IPS-18a (cell line): ENCODE data around the gene MACROD2.

Source experiments
- H3K27ac ChIP-seq: one replicate; pipeline ENCODE4 v1.5.1; 2013; ENCODE audit warnings: low read length
- H3K27me3 ChIP-seq: one replicate; pipeline ENCODE4 v1.6.1; 2013; ENCODE audit warnings: mild to moderate bottlenecking, low read length; ENCODE audit not compliant: control insufficient read depth, insufficient read depth
- H3K36me3 ChIP-seq: one replicate; pipeline ENCODE4 v1.6.1; 2013; ENCODE audit warnings: low read depth, low read length; ENCODE audit not compliant: control insufficient read depth
- H3K4me1 ChIP-seq: one replicate; pipeline ENCODE4 v1.6.1; 2013; ENCODE audit warnings: low read depth, low read length; ENCODE audit not compliant: control insufficient read depth
- H3K4me3 ChIP-seq: one replicate; pipeline ENCODE4 v1.5.1; 2013; ENCODE audit warnings: low read length
- H3K9ac ChIP-seq: one replicate; pipeline ENCODE4 v1.6.1; 2013; ENCODE audit warnings: mild to moderate bottlenecking, low read length, moderate library complexity
- H3K9me3 ChIP-seq: one replicate; pipeline ENCODE4 v1.6.1; 2013; ENCODE audit warnings: low read depth, low read length; ENCODE audit not compliant: control insufficient read depth

Gene MACROD2

DNA sequence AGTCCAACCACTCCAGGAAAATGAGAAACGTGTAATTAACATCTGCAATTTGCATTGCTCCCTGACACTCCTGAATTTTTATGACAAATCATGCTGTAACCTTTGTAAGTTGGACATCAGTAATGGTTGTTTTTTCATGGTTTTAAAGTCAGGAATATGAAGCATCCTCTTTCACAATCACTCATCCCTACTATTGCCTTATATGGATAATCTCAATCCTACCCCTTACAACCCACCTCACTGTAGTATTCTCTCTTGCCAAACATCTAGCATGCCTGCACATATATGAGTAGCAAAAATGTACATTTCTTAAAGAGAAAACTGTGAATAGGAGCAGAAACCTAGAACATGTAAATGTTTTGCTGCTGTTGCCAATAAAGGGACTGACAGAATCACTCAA is 1848.5 kb downstream of the MACROD2 start:
- Histone ChIP-seq H3K9ac (no peak overlapping the region), H3K4me1 (peaks cover 3% of the 10 kb centered on the region), H3K4me3 (no peak overlapping the region), H3K27ac (no peak overlapping the region), H3K9me3 (no peaks in the 10 kb centered on the region), H3K36me3 (no peaks in the 10 kb centered on the region), H3K27me3 (no peaks in the 10 kb centered on the region)

GRCh38 chr20:15847196-15847784 is 1852.0 kb downstream of the MACROD2 start:
- Histone ChIP-seq H3K4me3 (no peak overlapping the region), H3K4me1 (peaks cover 6% of the 10 kb centered on the region), H3K36me3 (no peaks in the 10 kb centered on the region), H3K9ac (no peak overlapping the region), H3K27ac (no peak overlapping the region), H3K27me3 (no peaks in the 10 kb centered on the region), H3K9me3 (no peaks in the 10 kb centered on the region)

DNA sequence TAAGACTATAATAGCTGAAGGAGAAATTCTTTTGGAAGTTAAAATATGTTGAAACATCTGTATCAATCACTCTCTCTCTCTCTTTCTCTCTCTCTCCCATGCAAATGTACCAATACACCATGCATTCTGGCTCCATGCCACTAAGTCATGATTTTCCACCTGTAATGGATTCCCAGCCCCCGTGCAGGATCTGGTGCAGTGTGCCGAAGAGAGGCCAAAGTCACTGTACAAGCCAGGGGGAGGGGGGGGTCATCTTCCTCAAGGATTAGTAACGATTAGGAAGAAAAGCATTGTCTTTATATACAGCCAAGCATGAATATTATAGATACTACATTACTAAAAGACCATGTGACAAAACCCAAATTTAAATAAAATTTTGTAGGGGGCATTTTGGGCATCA is 1852.8 kb downstream of the MACROD2 start:
- Histone ChIP-seq H3K27me3 (no peaks in the 10 kb centered on the region), H3K9ac (no peak overlapping the region), H3K36me3 (no peaks in the 10 kb centered on the region), H3K4me3 (no peak overlapping the region), H3K4me1 (peaks cover 6% of the 10 kb centered on the region), H3K27ac (no peak overlapping the region), H3K9me3 (no peaks in the 10 kb centered on the region)

- Histone ChIP-seq H3K27ac (no peak overlapping the region), H3K4me1 (peaks cover 6% of the 10 kb centered on the region), H3K27me3 (no peaks in the 10 kb centered on the region), H3K36me3 (no peaks in the 10 kb centered on the region), H3K9ac (no peak overlapping the region), H3K9me3 (no peaks in the 10 kb centered on the region), H3K4me3 (no peak overlapping the region)
These were observed 1853.8 kb downstream of the MACROD2 start for GRCh38 chr20:15848995-15849610.

GRCh38 chr20:15851576-15852215 is 1856.4 kb downstream of the MACROD2 start:
- Histone ChIP-seq H3K9me3 (no peaks in the 10 kb centered on the region), H3K9ac (no peak overlapping the region), H3K4me1 (peaks cover 6% of the 10 kb centered on the region), H3K4me3 (no peak overlapping the region), H3K27me3 (no peaks in the 10 kb centered on the region), H3K27ac (no peak overlapping the region), H3K36me3 (no peaks in the 10 kb centered on the region)

DNA sequence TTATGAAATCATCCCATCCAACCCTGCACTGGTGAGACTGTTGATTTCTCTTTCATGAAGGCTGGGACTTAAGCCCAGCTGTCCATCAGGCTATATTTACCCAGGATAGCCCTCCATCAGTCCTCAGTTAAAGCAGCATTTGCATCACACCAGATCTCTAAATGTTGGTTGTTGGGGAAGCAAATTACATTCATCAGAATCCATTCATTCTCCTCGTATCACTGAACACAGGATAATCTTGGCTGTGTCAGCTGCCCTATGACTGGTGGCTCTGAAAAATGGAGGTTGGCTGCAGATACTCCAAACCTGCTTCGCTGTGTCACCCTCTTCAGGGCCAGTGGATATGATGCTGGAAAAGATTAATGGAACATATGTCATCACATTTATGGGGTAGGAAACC is 1859.6 kb downstream of the MACROD2 start:
- H3K9ac ChIP-seq, result no peak overlapping the region
- no peak overlapping the region for H3K4me3 ChIP-seq
- H3K27ac ChIP-seq, result no peak overlapping the region
- no peaks in the 10 kb centered on the region for H3K4me1 ChIP-seq
- no peaks in the 10 kb centered on the region for H3K9me3 ChIP-seq
- H3K27me3 ChIP-seq, result no peaks in the 10 kb centered on the region
- no peaks in the 10 kb centered on the region for H3K36me3 ChIP-seq

- no peak overlapping the region for H3K27ac ChIP-seq
- H3K9ac ChIP-seq, result no peak overlapping the region
- H3K4me3 ChIP-seq, result no peak overlapping the region
- no peaks in the 10 kb centered on the region for H3K9me3 ChIP-seq
- H3K27me3 ChIP-seq, result no peaks in the 10 kb centered on the region
- H3K36me3 ChIP-seq, result no peaks in the 10 kb centered on the region
- no peaks in the 10 kb centered on the region for H3K4me1 ChIP-seq
These were observed 1862.0 kb downstream of the MACROD2 start for GRCh38 chr20:15857173-15857784.

DNA sequence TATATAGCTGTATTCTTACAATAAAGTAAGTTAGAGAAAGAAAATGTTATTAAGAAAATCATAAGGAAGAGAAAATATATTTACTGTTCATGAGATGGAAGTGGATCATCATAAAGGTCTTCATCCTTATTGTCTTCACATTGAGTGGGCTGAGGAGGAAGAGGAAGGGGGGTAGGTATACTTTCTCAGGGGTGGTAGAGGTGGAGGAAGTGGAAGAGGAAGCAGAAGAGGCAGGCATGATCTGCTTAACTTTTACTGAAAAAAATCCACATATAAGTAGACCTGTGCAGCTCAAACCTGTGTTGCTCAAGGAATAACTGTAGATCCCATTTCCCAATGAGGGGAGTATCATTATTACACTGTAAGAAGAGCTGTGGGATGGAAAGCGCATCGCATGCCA is 1863.7 kb downstream of the MACROD2 start:
- no peaks in the 10 kb centered on the region for H3K4me1 ChIP-seq
- H3K9me3 ChIP-seq, result no peaks in the 10 kb centered on the region
- H3K27ac ChIP-seq, result no peak overlapping the region
- H3K36me3 ChIP-seq, result no peaks in the 10 kb centered on the region
- no peak overlapping the region for H3K9ac ChIP-seq
- no peaks in the 10 kb centered on the region for H3K27me3 ChIP-seq
- H3K4me3 ChIP-seq, result no peak overlapping the region

- Histone ChIP-seq H3K4me3 (no peak overlapping the region), H3K36me3 (no peaks in the 10 kb centered on the region), H3K9me3 (no peaks in the 10 kb centered on the region), H3K9ac (no peak overlapping the region), H3K27ac (no peak overlapping the region), H3K27me3 (no peaks in the 10 kb centered on the region), H3K4me1 (no peaks in the 10 kb centered on the region)
These were observed 1865.5 kb downstream of the MACROD2 start for GRCh38 chr20:15860850-15861249.

GRCh38 chr20:15862178-15862577 is 1866.9 kb downstream of the MACROD2 start:
- no peaks in the 10 kb centered on the region for H3K36me3 ChIP-seq

DNA sequence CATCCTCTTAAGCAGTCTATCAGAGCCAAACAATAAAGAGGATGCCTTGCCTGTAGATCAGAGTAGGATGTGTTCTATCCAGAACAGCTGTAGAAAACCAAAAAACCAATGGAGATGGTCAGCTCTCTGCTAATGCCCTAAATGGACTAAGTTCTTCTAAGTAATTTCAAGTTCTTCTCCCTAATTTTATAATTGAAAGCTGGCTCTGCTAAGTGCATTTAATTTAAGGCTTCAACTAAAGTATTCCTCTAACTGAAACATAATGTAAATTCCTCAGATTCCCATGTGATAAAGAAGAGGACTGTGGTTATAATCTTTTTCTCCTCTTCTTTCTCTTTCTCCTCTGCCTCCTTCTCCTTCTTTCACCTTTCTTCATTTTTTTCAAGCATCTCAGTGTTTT is 1868.4 kb downstream of the MACROD2 start:
- Histone ChIP-seq H3K27me3 (no peaks in the 10 kb centered on the region), H3K9ac (no peak overlapping the region), H3K4me1 (no peaks in the 10 kb centered on the region), H3K27ac (no peak overlapping the region), H3K9me3 (no peaks in the 10 kb centered on the region), H3K36me3 (no peaks in the 10 kb centered on the region), H3K4me3 (no peak overlapping the region)

More at GRCh38 chr20:15862178-15862577, 1866.9 kb downstream of the MACROD2 start:
- H3K9ac ChIP-seq, result no peak overlapping the region
- H3K9me3 ChIP-seq, result no peaks in the 10 kb centered on the region
- H3K4me1 ChIP-seq, result no peaks in the 10 kb centered on the region
- H3K4me3 ChIP-seq, result no peak overlapping the region
- no peak overlapping the region for H3K27ac ChIP-seq
- no peaks in the 10 kb centered on the region for H3K27me3 ChIP-seq
